BJ (cell line): ENCODE data around the gene ARL15. TPM values are rescaled to one million over a fixed set of nuclear protein-coding genes. Genes with fewer than 3 reads are reported as not detected.

ENCODE experiments used
- CTCF ChIA-PET: fragments of 350-600 bp; formaldehyde crosslinking; extraction: SDS; loops from one replicate; lab custom pipeline; 2021; ENCODE audit warnings: antibody characterized with exemption, inconsistent platforms; lab: Yijun Ruan, JAX
- POLR2A ChIA-PET: fragments of 300-600 bp; sonication (Branson Sonifier 250); formaldehyde crosslinking; extraction: SDS; loops from one replicate; lab custom pipeline; 2021; ENCODE audit warnings: antibody characterized with exemption; lab: Charles Lee
- DNase-seq: peaks from one replicate; pipeline ENCODE4 v3.0.0-alpha.2; 2011; ENCODE audit warnings: low read depth
- H3K27me3 ChIP-seq: 2 replicates; pipeline ENCODE4 v1.6.0; 2011; ENCODE audit warnings: low read length; ENCODE audit not compliant: control insufficient read depth, insufficient read depth
- H3K36me3 ChIP-seq: 2 replicates; pipeline ENCODE4 v1.5.1; 2011; ENCODE audit warnings: low read length; ENCODE audit not compliant: control insufficient read depth, insufficient read depth
- H3K4me3 ChIP-seq: 2 replicates; pipeline ENCODE4 v1.5.1; 2011; ENCODE audit warnings: low read depth, mild to moderate bottlenecking, control low read depth, low read length
- CTCF ChIP-seq: IDR thresholded peaks from 2 replicates; pipeline ENCODE4 v1.5.1; 2011; ENCODE audit warnings: low read depth, mild to moderate bottlenecking, control low read depth, inconsistent platforms, low read length, moderate library complexity; ENCODE audit not compliant: insufficient read depth
- polyA plus RNA-seq: library from polyadenylated mRNA; depleted of rRNA; stranded (reverse); fragments of >200 nt; gene quantifications from 2 replicates; pipeline ENCODE4 v1.2.3, GENCODE V29; 2011

The ARL15 gene
- polyA plus RNA-seq, 1 experiment, result 11.9 TPM

GRCh38 chr5:54289769-54290168, 20.6 kb downstream of the ARL15 start:
- ChIA-PET CTCF (interaction anchor here (0.7 to 1.0 kb wide), 2 partner anchors 46 to 1107 kb away, joined by 3 to 4 read pairs; no protein-coding TSS in a partner anchor), POLR2A (no interaction called here)
- no peak for DNase-seq
- Histone ChIP-seq H3K27me3 (no peaks in the 10 kb centered on the region), H3K36me3 (no peaks in the 10 kb centered on the region), H3K4me3 (no peak overlapping the region)
- no peak for TF ChIP-seq CTCF

- DNase-seq, result no peak
- no peak overlapping the region for H3K4me3 ChIP-seq
- ChIA-PET CTCF (interaction anchor here (1.2 kb wide), 1 partner anchor 12 kb away, joined by 3 read pairs; no protein-coding TSS in a partner anchor), POLR2A (no interaction called here)
- H3K36me3 ChIP-seq, result no peaks in the 10 kb centered on the region
- no peak for TF ChIP-seq CTCF
- no peaks in the 10 kb centered on the region for H3K27me3 ChIP-seq
Observed at GRCh38 chr5:54288568-54289217, 21.7 kb downstream of the ARL15 start.

- H3K4me3 ChIP-seq, result no peak overlapping the region
- CTCF ChIA-PET, result no interaction called here
- POLR2A ChIA-PET, result no interaction called here
- TF ChIP-seq CTCF, result no peak
- H3K27me3 ChIP-seq, result no peaks in the 10 kb centered on the region
- H3K36me3 ChIP-seq, result no peaks in the 10 kb centered on the region
- DNase-seq, result no peak
Observed at GRCh38 chr5:54285686-54286085, 24.7 kb downstream of the ARL15 start.

- H3K4me3 ChIP-seq, result no peak overlapping the region
- POLR2A ChIA-PET, result no interaction called here
- CTCF ChIA-PET, result no interaction called here
- no peak for TF ChIP-seq CTCF
- no peaks in the 10 kb centered on the region for H3K27me3 ChIP-seq
- H3K36me3 ChIP-seq, result no peaks in the 10 kb centered on the region
- no peak for DNase-seq
Observed at GRCh38 chr5:54284586-54284985, 25.8 kb downstream of the ARL15 start.

GRCh38 chr5:54282876-54283275, 27.5 kb downstream of the ARL15 start:
- no peak overlapping the region for H3K4me3 ChIP-seq
- POLR2A ChIA-PET, result no interaction called here
- CTCF ChIA-PET, result interaction anchor here (0.9 to 1.5 kb wide), 3 partner anchors 9 to 53 kb away, joined by 3 read pairs; no protein-coding TSS in a partner anchor
- no peak for DNase-seq
- no peaks in the 10 kb centered on the region for H3K36me3 ChIP-seq
- no peaks in the 10 kb centered on the region for H3K27me3 ChIP-seq
- no peak for TF ChIP-seq CTCF
